COLO668 (cell line): ENCODE data around the gene CLEC16A.
A peak's percentile ranks its signal among the peaks of the same experiment; 100 is the strongest.

Experiments used
- DNase-seq: peaks from one replicate; lab custom pipeline; 2025; ENCODE audit not compliant: unreplicated experiment; lab: John Stamatoyannopoulos, UW

Gene CLEC16A

DNA sequence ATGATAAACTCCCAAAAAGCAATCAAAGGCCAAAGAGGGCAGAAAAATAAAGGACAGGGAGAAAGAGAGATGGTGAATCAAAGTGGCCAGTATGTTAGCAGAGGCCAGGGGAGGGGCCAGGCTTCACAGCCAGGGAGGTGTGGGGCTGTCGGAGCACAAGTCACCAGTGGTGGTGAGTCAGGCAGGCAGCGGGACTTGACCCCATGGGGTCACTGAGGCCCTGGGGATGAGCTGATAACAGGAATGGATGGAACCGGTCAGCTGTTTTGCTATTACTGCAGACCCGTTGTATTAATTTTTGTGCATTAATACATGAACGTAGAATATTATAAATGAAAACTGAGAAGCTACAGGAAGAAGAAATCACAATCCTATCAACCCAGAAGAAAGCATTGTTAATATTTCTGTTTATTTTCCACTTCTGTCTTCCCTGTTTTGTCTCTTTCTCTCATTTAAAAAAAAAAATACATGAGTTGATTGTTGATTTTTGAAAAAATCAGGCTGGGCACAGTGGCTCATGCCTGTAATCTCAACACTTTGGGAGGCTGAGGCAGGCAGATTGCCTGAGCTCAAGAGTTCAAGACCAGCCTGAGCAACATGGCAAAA lies 204.8 kb downstream of the CLEC16A start:
- no peak for DNase-seq

DNA sequence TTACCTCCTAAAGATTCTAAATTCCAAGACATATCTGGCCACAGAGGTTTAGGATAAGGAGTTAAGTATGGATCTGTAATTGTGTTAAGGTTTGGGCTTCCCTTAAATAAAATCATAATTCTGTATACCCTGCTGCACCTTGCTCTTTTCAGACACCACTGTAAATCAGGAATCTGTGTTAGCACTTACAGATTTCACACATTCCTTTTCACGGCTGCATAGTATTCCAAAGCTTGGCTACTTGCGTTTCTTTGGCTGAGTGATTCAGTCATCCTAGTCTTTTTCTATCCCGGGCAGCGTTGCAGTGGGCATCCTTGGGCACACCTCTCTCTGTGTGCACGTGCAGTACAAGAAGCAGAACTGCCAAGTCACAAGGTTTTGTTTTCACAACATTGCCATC lies 205.8 kb downstream of the CLEC16A start:
- no peak for DNase-seq

DNA sequence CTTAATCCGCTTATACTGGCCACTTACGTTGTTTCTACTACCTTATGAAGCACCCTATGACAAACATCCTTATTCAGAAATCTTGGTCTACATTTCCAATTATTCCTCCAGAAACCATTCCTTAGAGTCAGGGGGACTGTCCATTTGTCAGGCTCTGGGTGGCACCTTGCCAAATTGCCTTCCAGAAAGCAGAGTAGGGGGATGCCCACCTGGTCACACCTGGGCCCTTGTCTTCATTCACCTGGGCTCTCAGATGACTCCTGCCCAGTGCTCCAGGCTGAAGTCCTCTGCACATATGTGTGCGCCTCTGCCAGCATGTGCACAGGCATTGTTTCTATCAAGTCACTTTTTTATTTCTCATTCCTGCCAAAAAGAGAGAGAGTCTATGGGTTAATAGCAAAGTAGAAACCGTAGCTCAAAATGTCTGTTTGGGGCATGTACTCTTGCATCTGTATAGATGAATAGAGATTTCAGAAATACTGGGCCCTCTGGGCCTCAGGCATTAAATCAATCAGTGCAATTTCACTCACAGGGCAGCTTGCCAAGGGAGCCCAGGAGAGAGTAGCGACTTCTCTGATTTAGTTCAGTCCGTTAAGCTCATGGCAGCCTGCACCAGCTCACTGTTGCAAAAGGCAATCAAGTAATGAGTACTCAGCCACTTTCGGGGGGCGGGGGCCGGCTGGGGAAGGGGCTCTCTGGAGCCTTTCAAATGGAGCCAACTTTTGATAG lies 207.0 kb downstream of the CLEC16A start:
- DNase-seq, result peak; percentile 7

DNA sequence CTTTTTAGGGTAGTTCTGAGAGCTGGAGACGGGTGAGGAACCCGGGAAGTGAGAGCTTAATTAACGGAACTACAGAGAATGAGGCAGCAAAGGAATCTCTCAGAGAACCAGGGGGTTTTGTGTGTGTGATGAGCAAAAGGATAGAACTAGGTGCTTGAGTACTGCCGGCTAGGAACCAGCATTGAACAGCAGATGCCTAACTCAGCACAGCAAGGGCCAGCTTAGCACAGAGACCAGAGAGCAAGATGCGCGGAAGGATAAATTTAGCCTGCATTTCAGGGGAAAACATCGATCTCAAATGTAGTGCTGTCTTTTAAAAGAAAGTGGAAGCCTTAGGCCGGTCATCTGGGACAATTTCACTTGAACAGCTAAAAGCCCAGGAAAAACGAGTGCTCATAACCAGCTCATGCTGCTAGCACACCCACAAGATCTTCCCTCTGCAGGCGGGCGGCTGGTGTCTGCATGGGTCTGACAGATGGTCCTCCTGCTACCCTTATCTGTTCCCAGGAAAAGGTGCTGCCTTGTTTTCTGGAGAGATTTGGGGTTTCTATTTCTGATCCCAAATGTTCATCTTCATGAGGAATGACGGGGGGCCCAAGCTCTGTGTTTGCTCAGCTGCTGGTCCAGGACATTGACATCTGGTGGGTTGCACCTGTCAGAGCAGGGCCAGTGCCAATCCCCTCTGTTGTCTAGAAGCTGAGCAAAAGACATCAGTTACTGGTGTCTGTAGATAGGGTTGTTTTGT lies 207.7 kb downstream of the CLEC16A start:
- DNase-seq, result peak; percentile 82

DNA sequence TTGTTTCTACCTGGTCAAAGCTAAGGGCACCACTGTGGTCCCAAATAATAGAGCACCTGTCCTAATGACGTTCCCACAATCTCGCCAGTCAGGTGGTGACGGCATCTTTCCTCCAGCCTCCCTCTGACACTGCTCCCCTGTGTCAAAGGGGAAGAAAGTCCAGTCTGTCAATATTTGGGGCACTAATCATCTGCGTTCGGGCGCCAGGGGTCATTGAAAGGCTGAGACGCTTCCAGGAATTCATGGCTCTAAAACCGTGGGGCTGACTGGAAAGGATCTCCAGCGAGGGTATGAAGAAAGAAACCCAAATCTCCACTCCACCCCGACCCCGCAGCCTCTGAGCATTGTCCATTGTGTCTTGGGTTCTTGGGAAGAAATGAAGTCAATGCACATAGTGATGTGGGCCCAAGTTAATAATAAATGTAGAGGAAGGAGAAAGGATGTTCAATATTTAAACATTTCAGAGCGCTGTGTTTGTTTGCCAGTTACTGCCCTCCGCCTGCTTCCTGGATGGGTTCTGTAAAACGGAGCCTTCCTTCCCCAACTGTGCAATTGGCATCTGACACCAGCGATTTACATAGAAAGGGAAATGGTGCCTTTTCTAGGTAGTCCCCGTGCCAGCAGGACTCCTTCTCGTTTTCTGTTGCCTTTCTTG lies 208.4 kb downstream of the CLEC16A start:
- peak; percentile 82 for DNase-seq

DNA sequence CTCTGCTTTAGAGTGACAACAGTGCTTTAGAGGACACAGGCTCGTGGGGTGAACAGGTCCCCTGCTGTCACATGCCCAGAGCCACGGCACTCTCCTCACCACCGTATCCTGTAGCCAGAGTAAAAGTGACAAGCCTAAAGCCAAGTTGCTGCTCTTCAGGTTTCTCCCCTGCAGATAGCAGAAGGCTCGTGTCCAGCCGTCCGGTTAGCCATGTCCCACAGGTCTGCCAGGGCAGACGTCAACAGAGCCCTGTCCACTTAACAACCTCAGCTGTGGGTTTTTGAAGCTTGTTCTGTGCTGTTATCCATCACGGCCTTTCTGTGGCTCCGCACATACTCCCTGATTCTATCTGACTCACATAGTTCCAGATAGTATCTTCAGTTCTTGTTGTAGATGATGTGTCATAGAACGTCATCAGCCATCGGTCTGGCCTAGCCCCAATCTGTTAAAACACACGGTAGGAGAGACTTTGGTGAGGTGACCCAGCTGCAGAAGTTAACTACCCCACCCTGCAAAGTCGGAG lies 211.0 kb downstream of the CLEC16A start:
- DNase-seq, result no peak

DNA sequence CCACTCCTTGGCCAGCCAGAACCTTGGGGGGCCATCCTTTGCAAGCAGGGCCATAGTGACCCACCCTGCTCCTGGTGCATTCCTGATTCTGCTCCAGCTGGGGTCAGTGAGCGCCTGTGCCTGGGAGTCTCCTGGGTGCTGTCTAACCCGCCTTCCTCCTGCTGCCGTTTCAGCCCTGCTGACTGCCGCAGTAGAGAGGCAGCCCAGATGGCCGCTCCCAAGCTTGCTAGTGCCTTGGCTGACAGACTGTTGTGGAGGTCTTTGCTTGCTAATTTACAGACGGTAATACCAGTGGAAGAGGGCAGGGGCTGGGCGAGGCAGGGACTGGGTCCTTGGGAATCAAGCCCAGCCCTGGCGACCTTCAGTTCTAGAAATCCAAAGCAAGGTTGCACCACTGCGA lies 212.0 kb downstream of the CLEC16A start:
- no peak for DNase-seq

DNA sequence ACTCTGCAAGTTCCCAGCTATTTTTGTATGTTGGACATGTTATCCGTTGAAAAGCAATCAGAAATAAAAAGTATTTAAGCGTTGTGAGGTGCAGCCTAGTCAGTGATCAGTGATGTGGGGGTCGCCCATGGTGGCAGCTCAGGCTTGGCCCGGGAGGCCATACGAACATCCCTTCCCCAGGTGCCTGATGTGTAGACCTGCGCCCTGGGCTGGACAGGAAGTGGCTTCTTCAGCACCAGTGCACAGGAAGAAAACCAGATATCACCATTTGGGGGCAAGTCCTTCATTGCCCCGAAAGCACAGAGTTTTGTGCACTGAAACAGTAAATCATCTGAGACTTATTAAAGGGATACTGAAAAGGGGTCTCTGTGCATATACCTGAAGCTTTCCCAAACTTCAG lies 212.8 kb downstream of the CLEC16A start:
- no peak for DNase-seq

DNA sequence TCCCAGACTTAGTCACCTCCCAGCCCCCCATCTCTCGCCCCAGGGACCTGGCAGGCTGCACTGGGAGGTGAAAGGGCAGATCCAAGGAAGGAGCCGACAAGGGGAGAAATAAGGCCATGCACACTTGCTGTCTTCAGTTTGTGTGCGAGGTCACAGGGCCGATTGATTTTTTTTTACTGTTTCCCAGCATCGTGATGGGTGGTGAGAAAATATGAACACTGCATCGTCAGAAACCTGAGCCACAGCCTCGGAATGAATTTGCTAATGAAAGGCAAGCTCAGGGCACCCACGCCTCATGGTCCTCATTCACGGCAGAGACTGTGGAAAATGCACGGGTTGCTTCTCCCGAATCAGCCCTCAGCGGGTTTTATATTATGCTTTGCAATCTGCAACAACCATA lies 213.7 kb downstream of the CLEC16A start:
- no peak for DNase-seq

DNA sequence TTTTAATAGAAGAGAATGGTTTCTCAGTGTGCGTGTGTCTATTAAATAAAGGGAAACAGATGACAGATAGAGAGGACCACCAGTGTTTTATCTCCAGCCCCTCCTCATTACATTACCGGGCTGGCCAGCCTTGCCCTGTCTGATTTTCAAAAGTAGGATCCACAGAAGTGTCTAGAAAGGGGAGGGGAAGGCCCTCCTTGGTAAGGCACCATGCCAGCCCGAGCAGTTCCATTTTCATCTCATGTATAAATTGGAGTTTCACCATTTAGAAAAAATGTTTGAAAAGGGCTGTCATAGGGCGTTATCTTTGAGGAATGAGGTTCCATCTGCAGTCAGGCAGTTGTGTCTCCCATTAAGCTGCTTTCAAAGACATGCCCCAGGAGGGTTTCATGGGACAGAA lies 214.9 kb downstream of the CLEC16A start:
- no peak for DNase-seq

DNA sequence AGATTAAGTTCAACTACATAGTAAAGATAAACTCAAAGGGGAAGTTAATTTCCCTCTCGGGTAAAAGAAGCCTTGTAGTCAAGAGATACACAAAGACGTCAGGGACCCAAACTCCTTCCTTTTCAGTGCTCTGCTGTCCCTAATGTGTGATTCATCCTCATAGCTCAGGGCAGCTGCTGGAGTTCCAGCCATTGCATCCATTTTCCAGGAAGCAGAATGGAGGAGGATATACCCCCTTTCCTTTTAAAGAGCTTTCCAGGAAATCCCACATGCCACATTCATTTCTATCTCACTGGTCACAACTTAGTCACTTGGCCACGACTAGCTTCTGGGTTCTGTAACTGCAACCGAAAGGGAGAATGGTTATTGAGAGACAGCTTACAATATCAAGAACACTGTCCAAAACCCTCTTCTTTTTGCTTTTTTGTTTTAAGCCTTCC lies 216.3 kb downstream of the CLEC16A start:
- DNase-seq, result no peak

DNA sequence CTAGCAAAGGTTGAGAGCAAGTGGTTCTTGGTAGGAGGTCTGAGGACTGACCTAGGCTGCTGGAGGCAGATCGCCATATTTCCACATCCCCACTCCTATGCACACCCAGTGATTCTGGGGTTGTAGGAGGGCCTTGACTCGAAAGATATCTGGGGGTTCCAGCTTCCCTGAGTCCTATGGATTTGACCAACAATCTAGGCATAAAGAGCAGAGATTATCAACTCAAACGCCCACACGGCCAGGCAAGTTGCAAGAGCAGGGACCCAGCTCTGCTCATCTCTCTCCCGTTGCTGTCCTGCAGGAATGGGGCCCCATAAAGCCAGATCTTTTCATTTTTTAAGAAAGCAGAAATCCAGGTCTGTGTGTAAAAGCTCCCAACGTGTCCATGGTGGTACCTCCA lies 217.1 kb downstream of the CLEC16A start:
- no peak for DNase-seq

DNA sequence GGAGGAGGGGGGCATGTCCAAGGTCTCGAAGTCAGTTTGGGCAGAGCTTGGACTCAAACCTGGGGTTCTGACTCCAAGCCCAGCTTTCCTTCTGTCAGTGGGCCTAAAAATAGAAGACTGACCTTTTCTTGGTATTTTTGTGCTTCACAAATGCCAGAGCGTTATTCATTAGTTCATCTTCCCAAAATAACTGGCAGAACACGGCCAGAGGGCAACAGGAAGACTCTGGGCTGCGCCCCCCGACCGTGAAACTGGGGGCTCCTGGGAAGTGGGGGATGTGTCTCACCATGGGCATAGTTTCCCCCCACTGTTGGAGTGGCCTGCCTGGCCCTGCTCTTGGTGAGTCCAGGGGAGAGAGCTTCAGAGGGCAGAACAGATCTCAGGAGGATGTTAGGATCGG lies 217.6 kb downstream of the CLEC16A start:
- no peak for DNase-seq

DNA sequence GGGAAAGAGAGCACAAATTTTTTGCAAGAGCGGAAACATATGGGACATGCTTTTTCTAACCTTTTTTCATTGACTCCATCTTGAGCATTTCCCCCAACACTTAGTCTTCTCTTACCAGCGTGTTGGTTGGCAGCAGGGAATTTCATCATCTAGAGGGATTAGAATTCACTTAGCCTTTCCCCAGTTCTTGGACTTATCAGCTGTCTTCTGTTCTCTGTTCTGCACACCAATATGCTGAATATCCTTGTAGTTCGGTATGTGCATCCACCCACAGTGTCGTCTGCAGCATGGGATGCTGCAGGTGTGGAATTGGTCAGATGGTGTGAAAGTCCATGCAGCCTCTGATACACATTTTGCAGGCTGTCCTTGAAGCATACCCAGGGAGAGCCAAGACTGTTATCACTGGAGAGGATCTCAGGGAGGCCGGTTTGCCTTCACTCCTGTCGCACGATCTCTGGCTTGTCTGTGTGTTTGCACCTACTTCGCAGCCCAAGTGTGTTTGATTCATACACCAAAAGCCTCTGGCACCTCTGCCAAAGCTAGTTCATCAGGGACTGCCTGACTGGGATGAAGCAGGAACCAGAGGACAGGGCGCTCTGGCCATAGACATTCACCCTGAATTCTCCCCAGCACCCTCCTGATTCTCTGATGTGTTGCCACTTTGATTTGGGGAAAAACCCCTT lies 218.4 kb downstream of the CLEC16A start:
- DNase-seq, result no peak

DNA sequence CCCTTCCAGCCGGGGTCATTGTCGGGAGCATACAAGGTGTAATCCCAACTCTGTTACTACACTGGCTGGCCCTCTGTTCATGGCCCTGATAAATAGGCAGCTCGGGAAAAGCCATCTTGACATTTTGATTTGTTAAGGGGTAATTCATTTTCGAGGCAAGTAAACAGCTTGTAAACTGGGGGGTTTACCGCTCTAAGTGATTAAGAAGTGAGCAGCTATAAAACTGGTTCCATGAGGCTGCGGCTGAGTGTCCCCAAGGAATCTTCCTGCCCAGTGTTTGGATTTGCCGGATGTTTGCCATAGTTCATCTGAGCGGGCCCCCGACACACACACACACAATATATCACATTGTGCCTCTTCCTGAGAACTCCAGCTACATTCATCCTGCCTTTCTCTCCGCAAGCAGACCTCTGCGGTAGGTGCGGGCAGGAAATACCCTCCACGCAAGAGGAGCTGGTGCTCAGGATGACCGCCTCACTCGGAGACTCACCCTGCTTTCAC lies 219.4 kb downstream of the CLEC16A start:
- DNase-seq, result no peak

DNA sequence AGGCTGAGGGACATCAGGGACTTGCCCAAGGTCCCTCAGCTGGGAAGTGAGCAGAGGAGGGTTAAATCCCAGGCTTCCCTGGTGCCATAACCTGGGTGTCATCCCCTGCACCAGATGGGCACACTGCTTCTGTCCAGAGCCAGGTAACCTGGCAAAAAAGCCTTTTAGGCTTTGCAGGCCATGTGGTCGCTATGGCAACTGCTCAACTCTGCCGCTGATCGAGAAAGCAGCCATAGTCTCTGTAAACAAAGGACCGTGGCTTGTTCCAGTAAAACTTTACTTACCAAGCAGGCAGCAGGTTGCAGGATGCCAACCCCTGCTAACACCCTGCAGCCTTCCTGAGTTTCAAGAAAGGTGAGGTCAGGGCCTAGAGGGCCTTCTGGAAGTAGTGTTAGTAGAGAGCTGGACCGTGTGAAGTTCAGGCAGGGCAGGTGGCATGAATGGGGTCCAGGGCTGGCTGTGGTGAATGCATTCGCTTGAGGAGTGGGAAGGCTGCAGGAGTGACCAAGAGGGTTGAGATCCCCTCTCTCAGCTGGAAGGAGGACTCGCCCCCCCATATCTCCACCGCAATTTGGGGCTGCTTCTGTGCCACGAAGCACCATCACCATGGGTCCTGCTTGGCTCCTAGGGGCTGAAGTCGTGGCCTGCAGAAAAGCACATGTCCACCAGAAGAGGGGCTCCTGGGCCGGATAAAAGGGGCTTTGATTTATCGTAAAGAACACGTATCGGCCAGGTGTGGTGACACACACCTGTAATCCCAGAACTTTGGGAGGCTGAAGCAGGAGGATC lies 220.3 kb downstream of the CLEC16A start:
- DNase-seq, result peak; percentile 27

DNA sequence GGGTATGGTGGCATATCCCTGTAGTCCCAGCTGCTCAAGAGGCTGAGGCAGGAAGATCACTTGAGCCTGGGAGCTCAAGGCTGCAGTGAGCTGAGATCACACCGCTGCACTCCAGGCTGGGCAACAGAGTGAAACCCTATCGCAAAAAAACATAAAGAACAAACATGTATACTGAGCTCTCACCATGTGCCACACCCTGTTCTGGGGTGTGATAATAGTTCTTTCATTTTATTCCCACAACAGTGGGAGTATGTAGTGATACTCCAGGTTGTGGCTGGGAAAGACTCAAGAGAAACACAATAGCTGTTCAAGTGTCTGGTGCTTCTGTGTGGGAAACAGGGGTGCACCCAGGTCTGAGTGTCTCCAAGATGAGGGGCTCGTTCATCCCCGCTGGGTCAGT lies 221.0 kb downstream of the CLEC16A start:
- no peak for DNase-seq

DNA sequence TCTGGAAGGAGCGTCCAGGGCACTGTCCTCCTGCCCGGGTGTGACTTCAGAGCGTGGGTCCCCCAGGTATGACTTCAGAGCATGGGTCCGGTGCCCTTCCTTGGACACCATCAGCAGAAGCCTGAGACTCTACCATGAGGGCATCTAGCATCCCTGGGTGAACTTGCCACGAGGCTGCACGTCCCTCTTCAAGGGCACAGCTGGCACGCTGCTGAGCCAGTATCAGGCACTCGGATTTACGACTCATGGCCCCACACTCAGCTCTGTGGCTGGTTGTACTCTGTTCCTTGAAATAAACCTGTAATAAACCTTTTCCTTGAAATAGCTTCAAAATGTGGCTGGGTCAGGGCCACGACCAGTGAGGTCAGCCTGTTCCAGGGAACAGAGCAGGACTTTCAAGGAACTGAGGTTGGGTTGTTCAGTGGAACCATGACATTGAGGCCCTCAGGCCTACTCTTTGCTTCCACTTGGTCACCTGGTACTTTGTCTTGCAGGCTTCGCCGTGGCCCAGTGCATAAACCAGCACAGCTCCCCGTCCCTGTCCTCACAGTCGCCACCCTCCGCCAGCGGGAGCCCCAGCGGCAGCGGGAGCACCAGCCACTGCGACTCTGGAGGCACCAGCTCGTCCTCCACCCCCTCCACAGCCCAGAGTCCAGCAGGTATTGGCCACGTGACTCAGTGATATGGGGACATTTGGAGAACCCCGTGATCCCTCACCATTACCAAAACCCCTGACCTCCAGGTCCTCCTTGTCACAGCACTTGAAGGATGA lies 221.7 kb downstream of the CLEC16A start:
- DNase-seq, result no peak

DNA sequence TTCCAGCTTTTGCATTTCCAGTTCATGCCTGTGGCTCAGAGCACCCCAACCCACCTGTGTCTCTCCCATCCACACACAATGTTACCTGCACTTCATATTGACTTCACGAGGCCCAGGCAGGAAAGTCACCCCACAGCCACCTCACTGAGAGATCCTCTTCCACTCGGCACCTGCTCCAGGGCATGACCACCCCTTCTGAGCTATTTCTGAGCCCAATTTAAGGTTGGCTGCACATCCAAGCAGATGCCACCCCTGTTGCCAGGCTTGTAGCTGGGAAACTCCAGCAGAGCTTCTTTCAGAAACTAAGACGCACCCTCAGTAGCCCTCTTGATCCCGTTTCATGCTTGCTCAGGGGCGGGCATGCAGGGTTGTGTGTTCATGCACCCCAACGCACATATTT lies 223.2 kb downstream of the CLEC16A start:
- DNase-seq, result no peak
